NCI-H526 treated with DMSO at 0.1 percent for 48 hours (cell line): ENCODE data around the gene AGMAT.

Experiments used
- DNase-seq: peaks from one replicate; lab custom pipeline; 2025; lab: John Stamatoyannopoulos, UW

AGMAT gene

DNA sequence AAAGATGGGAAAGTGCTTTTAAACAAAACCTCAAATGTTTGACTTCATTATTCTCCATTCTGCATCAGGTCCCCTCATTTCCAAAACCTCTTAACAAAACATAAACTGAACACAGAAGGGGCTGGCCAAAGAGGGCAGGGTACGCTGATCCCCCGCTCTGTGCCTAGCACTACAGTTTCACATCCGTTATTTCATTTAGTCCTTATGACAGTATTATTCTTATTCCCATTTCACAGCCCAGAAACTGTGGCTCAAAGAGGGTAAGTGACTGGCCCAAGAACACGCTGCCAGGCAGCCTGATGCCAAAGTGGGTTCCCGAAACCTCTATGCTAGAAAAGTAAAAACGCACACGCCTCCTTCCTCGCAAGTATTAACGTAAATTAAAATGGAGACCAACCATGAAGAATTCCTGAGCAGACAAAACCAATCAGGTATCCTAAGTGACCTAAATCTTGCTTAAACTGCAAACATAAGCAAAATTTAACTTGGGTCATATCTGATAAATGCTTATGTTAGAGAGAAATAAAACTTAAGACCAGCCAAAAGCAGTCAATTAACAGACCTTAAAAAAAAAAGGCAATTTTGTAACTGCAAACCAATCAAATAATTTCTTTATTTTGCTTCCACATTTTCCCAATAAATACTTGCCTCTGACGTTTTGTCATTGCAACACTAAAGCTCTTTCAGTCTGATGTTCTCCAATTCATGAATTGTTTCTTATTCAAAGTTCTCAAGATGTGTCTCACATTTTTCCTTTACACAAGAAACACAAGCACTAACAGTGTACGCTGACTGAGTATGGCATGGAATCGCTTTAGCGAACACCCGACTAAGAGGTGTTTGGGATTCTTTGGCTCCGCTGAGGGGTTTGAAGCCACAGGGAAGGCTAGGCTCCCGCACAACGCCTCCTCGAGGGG is 61.5 kb downstream of the AGMAT start:
- DNase-seq, result peak; percentile 50

DNA sequence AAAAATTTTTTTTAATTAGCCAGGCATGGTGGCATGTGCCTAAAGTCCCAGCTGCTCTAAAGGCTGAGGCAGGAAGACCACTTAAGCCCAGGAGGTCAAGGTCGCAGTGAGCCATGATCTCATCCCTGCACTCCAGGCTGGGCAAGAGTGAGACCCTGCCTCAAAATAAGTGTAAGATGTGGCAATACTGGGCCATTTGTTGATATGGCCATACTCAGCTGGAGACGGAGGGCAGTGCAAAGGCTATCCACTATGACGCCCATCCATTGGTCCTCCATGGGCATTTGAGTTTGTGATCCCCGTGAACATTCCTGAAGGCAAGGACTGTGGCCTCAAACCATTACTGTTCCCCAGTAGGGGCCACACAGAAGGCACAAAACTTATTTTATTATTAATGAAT is 62.3 kb downstream of the AGMAT start:
- no peak for DNase-seq
